Measurements from ENCODE around the gene VAMP3. TPM values are rescaled to one million over a fixed set of nuclear protein-coding genes. Genes with fewer than 3 reads are reported as not detected.

VAMP3 gene
- total and polyA plus RNA-seq, 7 experiments from 2014 or later = 33.8 to 87.1 (median 57.6) TPM

DNA sequence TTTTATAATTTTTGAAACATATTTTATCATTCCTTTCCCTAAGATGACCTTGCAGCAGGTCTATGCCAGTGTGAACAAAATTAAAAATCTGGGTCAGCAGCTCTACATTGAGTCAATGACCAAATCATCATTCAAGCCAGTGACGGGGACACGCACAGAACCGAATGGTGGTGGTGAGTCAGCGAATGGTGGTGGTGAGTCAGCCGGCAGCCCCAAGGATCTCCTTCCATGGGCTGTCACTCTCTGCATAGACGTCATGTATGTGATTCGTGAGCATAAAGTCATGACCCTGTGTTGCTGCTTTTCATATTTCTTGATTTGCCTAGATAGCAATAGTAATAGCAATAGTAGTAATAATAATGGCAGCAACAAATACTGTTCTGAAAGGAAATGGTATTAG lies 39.3 kb downstream of the VAMP3 start:
- Mint-ChIP-seq H3K4me1 (no peaks in the 10 kb centered on the region), H3K9me3 (peaks cover 8 to 24% (median 15%) of the 10 kb centered on the region in 11 donors), H3K27me3 (no peaks in the 10 kb centered on the region), H3K36me3 (peaks cover 14 to 62% (median 36%) of the 10 kb centered on the region in 5 donors), H3K4me3 (no peak overlapping the region), H3K27ac (no peak overlapping the region)
- H3K4me1 ChIP-seq (ENCODE audit: control insufficient read depth in 2 of 2, insufficient read depth in 2 of 2, low read length in 2 of 2) = no peaks in the 10 kb centered on the region
- no peaks in the 10 kb centered on the region for H3K27me3 ChIP-seq (ENCODE audit: control insufficient read depth in 2 of 2, insufficient read depth in 2 of 2, low read length in 2 of 2)
- no peak overlapping the region for H3K27ac ChIP-seq (ENCODE audit: low read depth, low read length)
- CTCF ChIA-PET = no interaction called here
- peaks cover 0 to 10% (median 0%) of the 10 kb centered on the region in 3 experiments for H3K9me3 ChIP-seq (ENCODE audit: control insufficient read depth in 2 of 3, low read length in 3 of 3)
- POLR2A ChIA-PET = no interaction called here
- DNase-seq (no peak), ATAC-seq (peak; percentile 56)
- peaks cover 0 to 30% (median 0%) of the 10 kb centered on the region in 3 experiments for H3K36me3 ChIP-seq (ENCODE audit: control insufficient read depth in 2 of 3, insufficient read depth in 3 of 3, low read length in 3 of 3)
- no peak overlapping the region for H3K4me3 ChIP-seq (ENCODE audit: low read length)
- intact Hi-C loops (cut with micrococcal nuclease) = no loop called here

DNA sequence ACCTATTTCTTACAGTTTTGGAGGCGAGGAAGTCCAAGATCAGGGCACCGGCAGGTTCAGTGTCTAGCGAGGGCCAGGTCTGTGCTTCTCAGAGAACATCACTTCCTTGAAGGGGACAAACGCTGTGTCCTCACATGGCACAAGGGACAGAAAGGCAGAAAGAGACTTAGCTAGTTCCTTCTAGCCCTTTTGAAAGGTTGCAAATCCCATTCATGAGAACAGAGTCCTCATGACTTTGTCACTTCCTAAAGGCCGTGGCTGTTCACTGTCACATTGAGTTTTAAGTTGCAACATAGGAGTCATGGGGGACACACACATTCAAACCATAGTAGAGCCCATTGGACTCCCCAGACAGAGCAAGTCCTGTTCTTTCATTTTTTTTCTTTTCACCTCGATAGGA lies 40.4 kb downstream of the VAMP3 start:
- ChIA-PET CTCF (no interaction called here), POLR2A (no interaction called here)
- Mint-ChIP-seq H3K27me3 (no peaks in the 10 kb centered on the region), H3K4me1 (no peaks in the 10 kb centered on the region), H3K4me3 (no peak overlapping the region), H3K36me3 (peaks cover 14 to 55% (median 36%) of the 10 kb centered on the region in 5 donors), H3K27ac (no peak overlapping the region), H3K9me3 (peaks cover 8 to 24% (median 15%) of the 10 kb centered on the region in 11 donors)
- Histone ChIP-seq H3K4me3 (ENCODE audit: low read length) (no peak overlapping the region), H3K9me3 (ENCODE audit: control insufficient read depth in 2 of 3, low read length in 3 of 3) (peaks cover 0 to 10% (median 0%) of the 10 kb centered on the region in 3 experiments), H3K36me3 (ENCODE audit: control insufficient read depth in 2 of 3, insufficient read depth in 3 of 3, low read length in 3 of 3) (peaks cover 0 to 27% (median 0%) of the 10 kb centered on the region in 3 experiments), H3K4me1 (ENCODE audit: control insufficient read depth in 2 of 2, insufficient read depth in 2 of 2, low read length in 2 of 2) (no peaks in the 10 kb centered on the region), H3K27ac (ENCODE audit: low read depth, low read length) (no peak overlapping the region), H3K27me3 (ENCODE audit: control insufficient read depth in 2 of 2, insufficient read depth in 2 of 2, low read length in 2 of 2) (no peaks in the 10 kb centered on the region)
- intact Hi-C loops (cut with micrococcal nuclease) = no loop called here
- DNase-seq (no peak), ATAC-seq (no peak)

DNA sequence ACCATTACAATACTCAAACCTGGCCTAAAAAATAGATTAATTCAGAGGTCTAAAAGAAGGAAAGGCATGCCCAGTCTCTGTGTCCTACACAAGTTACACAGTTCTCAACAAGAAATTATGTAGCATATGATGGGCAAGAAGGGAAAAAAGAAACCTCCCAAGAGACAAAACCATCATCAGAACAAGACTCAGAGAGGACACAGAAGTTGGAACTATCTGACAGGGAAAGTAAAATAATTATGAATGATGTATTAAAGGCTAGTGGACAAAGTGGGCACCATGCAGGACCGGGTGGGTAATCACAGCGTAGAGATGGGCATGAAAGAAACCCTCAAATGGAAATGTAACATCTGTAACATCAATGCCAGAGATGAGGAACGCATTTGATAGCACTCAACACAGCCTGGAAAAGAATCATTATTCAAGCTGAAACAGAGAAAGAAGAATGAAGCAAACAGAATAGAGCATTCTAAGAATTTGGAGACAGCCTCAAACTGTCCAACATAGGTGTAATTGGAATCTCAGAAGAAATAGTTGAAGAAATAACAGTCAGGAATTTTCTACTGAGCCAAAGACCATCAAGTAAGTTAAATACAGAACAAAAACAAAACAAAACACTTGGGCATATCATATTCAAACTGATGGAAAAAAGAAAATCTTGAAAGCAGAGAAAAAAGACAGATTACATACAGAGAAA lies 42.7 kb downstream of the VAMP3 start:
- no peak overlapping the region for H3K27ac Mint-ChIP-seq
- Histone ChIP-seq H3K27me3 (ENCODE audit: control insufficient read depth in 2 of 2, insufficient read depth in 2 of 2, low read length in 2 of 2) (no peaks in the 10 kb centered on the region), H3K36me3 (ENCODE audit: control insufficient read depth in 2 of 3, insufficient read depth in 3 of 3, low read length in 3 of 3) (peaks cover 0 to 27% (median 0%) of the 10 kb centered on the region in 3 experiments), H3K27ac (ENCODE audit: low read depth, low read length) (no peak overlapping the region), H3K4me3 (ENCODE audit: low read length) (no peak overlapping the region), H3K9me3 (ENCODE audit: control insufficient read depth in 2 of 3, low read length in 3 of 3) (peaks cover 0 to 10% (median 0%) of the 10 kb centered on the region in 3 experiments), H3K4me1 (ENCODE audit: control insufficient read depth in 2 of 2, insufficient read depth in 2 of 2, low read length in 2 of 2) (no peaks in the 10 kb centered on the region)
- H3K4me3 Mint-ChIP-seq = no peak overlapping the region
- no peaks in the 10 kb centered on the region for H3K27me3 Mint-ChIP-seq
- H3K4me1 Mint-ChIP-seq = no peaks in the 10 kb centered on the region
- ChIA-PET POLR2A (no interaction called here), CTCF (no interaction called here)
- peaks cover 8 to 24% (median 15%) of the 10 kb centered on the region in 11 donors for H3K9me3 Mint-ChIP-seq
- no peak for ATAC-seq
- intact Hi-C loops (cut with micrococcal nuclease) = no loop called here
- peaks cover 14 to 52% (median 36%) of the 10 kb centered on the region in 5 donors for H3K36me3 Mint-ChIP-seq
- DNase-seq = no peak

DNA sequence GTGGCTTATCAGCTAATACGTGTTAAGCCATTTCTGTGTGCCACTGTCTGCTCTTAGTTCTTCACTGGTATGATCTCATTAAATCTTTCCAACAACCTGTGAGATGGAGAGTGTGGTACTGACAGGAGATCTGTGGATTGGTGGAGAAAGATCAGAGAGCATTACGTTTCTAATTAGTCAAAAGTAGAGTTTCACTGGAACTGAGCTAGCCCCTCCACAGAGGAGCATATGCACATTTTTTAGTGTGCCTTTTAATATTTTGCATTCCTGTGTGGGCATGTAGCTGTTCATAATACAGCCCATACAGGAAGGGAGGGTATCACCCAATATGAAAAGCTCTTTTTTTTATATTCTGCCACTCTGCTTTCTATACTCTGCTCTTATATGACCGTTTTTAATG lies 50.2 kb downstream of the VAMP3 start:
- Histone ChIP-seq H3K4me3 (ENCODE audit: low read length) (no peak overlapping the region), H3K9me3 (ENCODE audit: control insufficient read depth in 2 of 3, low read length in 3 of 3) (no peaks in the 10 kb centered on the region), H3K27ac (ENCODE audit: low read depth, low read length) (no peak overlapping the region), H3K27me3 (ENCODE audit: control insufficient read depth in 2 of 2, insufficient read depth in 2 of 2, low read length in 2 of 2) (no peaks in the 10 kb centered on the region), H3K36me3 (ENCODE audit: control insufficient read depth in 2 of 3, insufficient read depth in 3 of 3, low read length in 3 of 3) (peaks cover 0 to 18% (median 0%) of the 10 kb centered on the region in 3 experiments), H3K4me1 (ENCODE audit: control insufficient read depth in 2 of 2, insufficient read depth in 2 of 2, low read length in 2 of 2) (no peaks in the 10 kb centered on the region)
- no peaks in the 10 kb centered on the region for H3K27me3 Mint-ChIP-seq
- peaks cover 0 to 3% (median 0%) of the 10 kb centered on the region in 7 donors for H3K4me1 Mint-ChIP-seq
- CTCF ChIA-PET = no interaction called here
- ATAC-seq (no peak), DNase-seq (no peak)
- H3K27ac Mint-ChIP-seq = no peak overlapping the region
- no peaks in the 10 kb centered on the region for H3K9me3 Mint-ChIP-seq
- intact Hi-C loops (cut with micrococcal nuclease) = no loop called here
- no peak overlapping the region for H3K4me3 Mint-ChIP-seq
- H3K36me3 Mint-ChIP-seq = peaks cover 0 to 40% (median 32%) of the 10 kb centered on the region in 5 donors
- POLR2A ChIA-PET = no interaction called here

DNA sequence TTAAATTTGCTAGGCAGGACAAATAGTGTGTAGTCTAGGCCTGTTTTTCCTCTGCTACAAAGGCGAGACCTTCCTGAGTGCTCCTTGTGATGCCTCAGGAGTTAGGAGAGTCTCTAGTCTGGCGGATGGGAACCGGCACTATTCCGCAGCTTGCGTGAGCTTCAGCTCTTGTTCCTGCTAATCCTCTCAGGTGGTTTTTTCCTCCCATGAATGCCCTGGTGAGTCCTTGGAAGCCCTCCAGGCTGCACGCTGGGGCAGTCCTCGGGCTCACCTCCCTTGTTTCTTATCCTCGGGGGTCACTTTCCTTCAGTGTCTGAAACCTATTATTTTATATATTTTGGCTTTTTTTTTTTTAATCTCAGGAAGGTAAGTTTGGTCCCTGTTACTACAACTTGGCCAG lies 53.6 kb downstream of the VAMP3 start:
- Histone ChIP-seq H3K4me3 (ENCODE audit: low read length) (no peak overlapping the region), H3K4me1 (ENCODE audit: control insufficient read depth in 2 of 2, insufficient read depth in 2 of 2, low read length in 2 of 2) (no peaks in the 10 kb centered on the region), H3K27ac (ENCODE audit: low read depth, low read length) (no peak overlapping the region), H3K36me3 (ENCODE audit: control insufficient read depth in 2 of 3, insufficient read depth in 3 of 3, low read length in 3 of 3) (peaks cover 0 to 19% (median 0%) of the 10 kb centered on the region in 3 experiments), H3K9me3 (ENCODE audit: control insufficient read depth in 2 of 3, low read length in 3 of 3) (no peaks in the 10 kb centered on the region), H3K27me3 (ENCODE audit: control insufficient read depth in 2 of 2, insufficient read depth in 2 of 2, low read length in 2 of 2) (no peaks in the 10 kb centered on the region)
- Mint-ChIP-seq H3K27me3 (no peaks in the 10 kb centered on the region), H3K27ac (no peak overlapping the region), H3K4me1 (peaks cover 0 to 9% (median 0%) of the 10 kb centered on the region in 7 donors), H3K36me3 (peaks cover 2 to 49% (median 36%) of the 10 kb centered on the region in 5 donors), H3K9me3 (no peaks in the 10 kb centered on the region), H3K4me3 (no peak overlapping the region)
- ChIA-PET POLR2A (no interaction called here), CTCF (no interaction called here)
- DNase-seq (no peak), ATAC-seq (no peak)
- intact Hi-C loops (cut with micrococcal nuclease) = no loop called here

DNA sequence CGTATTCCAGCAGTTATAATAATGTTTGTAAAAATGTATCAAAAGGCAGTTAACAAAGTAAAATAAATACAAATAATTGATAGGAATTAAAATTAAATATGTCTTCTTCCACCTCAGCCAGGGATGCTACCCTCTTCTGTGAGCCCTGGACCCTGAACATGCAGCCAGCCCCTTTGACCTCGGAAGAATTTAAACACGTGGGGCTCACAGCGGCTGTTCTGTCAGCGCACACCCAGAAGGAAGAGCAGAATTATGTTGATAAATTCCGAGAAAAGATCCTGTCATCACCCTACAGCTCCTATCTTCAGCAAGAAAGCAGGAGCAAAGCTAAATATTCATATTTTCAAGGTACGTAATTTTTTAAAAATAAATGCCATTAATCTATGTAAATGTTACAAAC lies 55.3 kb downstream of the VAMP3 start:
- Mint-ChIP-seq H3K4me3 (peak overlapping the region in 9 of 10 donors; percentile 31 to 97 (median 84)), H3K36me3 (peaks cover 2 to 43% (median 27%) of the 10 kb centered on the region in 5 donors), H3K4me1 (peaks cover 0 to 9% (median 0%) of the 10 kb centered on the region in 7 donors), H3K27me3 (no peaks in the 10 kb centered on the region), H3K27ac (peak overlapping the region in 3 of 9 donors; percentile 81 to 90 (median 86)), H3K9me3 (no peaks in the 10 kb centered on the region)
- H3K4me3 ChIP-seq (ENCODE audit: low read length) = no peak overlapping the region
- H3K36me3 ChIP-seq (ENCODE audit: control insufficient read depth in 2 of 3, insufficient read depth in 3 of 3, low read length in 3 of 3) = peaks cover 0 to 21% (median 0%) of the 10 kb centered on the region in 3 experiments
- ATAC-seq (no peak), DNase-seq (no peak)
- ChIA-PET CTCF (no interaction called here), POLR2A (no interaction called here)
- intact Hi-C loops (cut with micrococcal nuclease) = no loop called here
- H3K4me1 ChIP-seq (ENCODE audit: control insufficient read depth in 2 of 2, insufficient read depth in 2 of 2, low read length in 2 of 2) = no peaks in the 10 kb centered on the region
- no peak overlapping the region for H3K27ac ChIP-seq (ENCODE audit: low read depth, low read length)
- no peaks in the 10 kb centered on the region for H3K27me3 ChIP-seq (ENCODE audit: control insufficient read depth in 2 of 2, insufficient read depth in 2 of 2, low read length in 2 of 2)
- no peaks in the 10 kb centered on the region for H3K9me3 ChIP-seq (ENCODE audit: control insufficient read depth in 2 of 3, low read length in 3 of 3)

Measured in naive thymus-derived CD4-positive, alpha-beta T cell (primary cell).